Skeletal muscle satellite cell (primary cell): Measurements from ENCODE around the gene WEE1.

Experiments
- H3K27me3 ChIP-seq: 2 replicates; pipeline ENCODE4 v1.7.0; 2013; ENCODE audit warnings: low read length; ENCODE audit not compliant: control insufficient read depth, insufficient read depth
- H3K36me3 ChIP-seq: 2 replicates; pipeline ENCODE4 v1.7.0; 2013; ENCODE audit warnings: mild to moderate bottlenecking, control low read depth, low read length; ENCODE audit not compliant: insufficient read depth
- H3K4me1 ChIP-seq: 2 replicates; pipeline ENCODE4 v1.7.0; 2013; ENCODE audit warnings: low read length; ENCODE audit not compliant: control insufficient read depth, insufficient read depth
- H3K4me2 ChIP-seq: 2 replicates; pipeline ENCODE4 v1.7.0; 2013; ENCODE audit warnings: mild to moderate bottlenecking, low read length
- H3K4me3 ChIP-seq: 2 replicates; pipeline ENCODE4 v1.7.0; 2013; ENCODE audit warnings: low read length
- H3K9ac ChIP-seq: 2 replicates; pipeline ENCODE4 v1.7.0; 2013; ENCODE audit warnings: mild to moderate bottlenecking, low read depth, low read length, moderate library complexity
- H3K9me3 ChIP-seq: replicated peaks from 2 replicates; pipeline ENCODE4 v1.7.0; 2013; ENCODE audit warnings: mild to moderate bottlenecking, control low read depth, low read length

WEE1 gene

GRCh38 chr11:9568161-9568853 lies 5.2 kb upstream of the WEE1 start:
- Histone ChIP-seq H3K36me3 (no peaks in the 10 kb centered on the region), H3K4me3 (no peak overlapping the region), H3K27me3 (no peaks in the 10 kb centered on the region), H3K4me2 (peak overlapping the region; percentile 78), H3K4me1 (peaks cover 70% of the 10 kb centered on the region), H3K9me3 (no peaks in the 10 kb centered on the region), H3K9ac (peak overlapping the region; percentile 94)

GRCh38 chr11:9568854-9569587 lies 4.4 kb upstream of the WEE1 start:
- Histone ChIP-seq H3K4me1 (peaks cover 70% of the 10 kb centered on the region), H3K27me3 (no peaks in the 10 kb centered on the region), H3K36me3 (no peaks in the 10 kb centered on the region), H3K4me2 (peak overlapping the region; percentile 78), H3K9ac (peak overlapping the region; percentile 94), H3K9me3 (no peaks in the 10 kb centered on the region), H3K4me3 (peak overlapping the region; percentile 50)

DNA sequence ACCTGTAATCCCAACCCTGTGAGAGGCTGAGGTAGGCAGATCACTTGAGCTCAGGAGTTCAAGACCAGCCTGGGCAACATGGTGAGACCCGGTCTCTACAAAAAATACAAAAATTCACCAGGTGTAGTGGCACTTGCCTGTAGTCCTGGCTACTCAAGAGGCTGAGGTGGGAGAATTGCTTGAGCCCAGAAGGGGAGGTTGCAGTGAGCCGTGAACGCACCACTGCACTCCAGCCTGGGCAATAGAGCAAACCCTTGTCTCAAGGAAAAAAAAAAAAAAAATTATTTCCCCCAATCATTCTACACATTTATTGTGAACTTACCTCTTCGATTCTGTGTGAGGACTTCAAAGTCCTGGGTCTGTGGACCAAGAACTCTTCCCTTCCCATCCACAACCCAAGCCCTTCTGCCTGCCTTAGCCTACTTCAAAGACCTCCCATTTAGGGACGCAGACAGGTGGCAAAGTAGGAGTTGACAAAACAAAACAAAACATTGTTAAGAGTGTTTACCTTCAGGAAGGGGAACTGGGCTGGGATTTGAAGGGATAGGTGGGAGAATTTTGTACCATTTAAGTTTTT lies 3.8 kb upstream of the WEE1 start:
- Histone ChIP-seq H3K36me3 (no peaks in the 10 kb centered on the region), H3K9me3 (no peaks in the 10 kb centered on the region), H3K4me2 (peak overlapping the region; percentile 78), H3K4me1 (peaks cover 70% of the 10 kb centered on the region), H3K27me3 (no peaks in the 10 kb centered on the region), H3K4me3 (peak overlapping the region; percentile 50), H3K9ac (peak overlapping the region; percentile 94)

DNA sequence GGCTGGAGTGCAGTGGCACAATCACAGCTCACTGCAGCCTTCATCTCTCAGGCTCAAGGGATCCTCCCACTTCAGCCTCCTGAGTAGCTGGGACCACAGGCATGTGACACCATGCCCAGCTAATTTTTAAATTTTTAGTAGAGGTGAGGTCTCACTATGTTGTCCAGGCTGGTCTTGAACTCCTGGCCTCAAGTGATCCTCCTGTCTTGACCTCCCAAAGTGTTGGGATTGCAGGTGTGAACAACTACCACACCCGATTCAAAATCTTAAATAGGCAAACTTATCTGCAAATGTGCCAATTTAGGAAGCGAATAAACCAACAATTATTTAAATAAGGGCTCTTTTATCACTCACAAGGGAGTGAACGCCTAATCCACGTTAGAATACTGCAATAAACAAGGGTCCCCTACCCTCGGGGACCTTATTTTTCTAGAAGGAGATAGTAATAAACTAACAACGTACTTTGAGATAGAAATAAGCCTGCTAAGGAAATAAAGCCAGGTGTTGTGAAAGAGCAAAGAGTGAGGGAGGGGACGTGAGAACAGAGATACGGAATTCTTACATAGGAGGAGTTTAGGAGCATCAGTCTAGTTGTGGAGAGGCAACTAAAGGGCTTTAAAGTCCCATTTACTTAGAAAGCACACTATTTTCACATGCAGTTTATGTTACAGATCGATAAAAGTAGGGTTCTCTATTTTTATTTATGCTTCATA lies 3.0 kb upstream of the WEE1 start:
- H3K9me3 ChIP-seq = no peaks in the 10 kb centered on the region
- no peak overlapping the region for H3K9ac ChIP-seq
- no peaks in the 10 kb centered on the region for H3K27me3 ChIP-seq
- no peak overlapping the region for H3K4me3 ChIP-seq
- H3K36me3 ChIP-seq = no peaks in the 10 kb centered on the region
- H3K4me1 ChIP-seq = peaks cover 62% of the 10 kb centered on the region
- no peak overlapping the region for H3K4me2 ChIP-seq

- peaks cover 59% of the 10 kb centered on the region for H3K4me1 ChIP-seq
Observed at GRCh38 chr11:9571071-9571762, 2.3 kb upstream of the WEE1 start.

GRCh38 chr11:9571763-9572115 lies 1.7 kb upstream of the WEE1 start:
- Histone ChIP-seq H3K4me2 (peak overlapping the region; percentile 91), H3K9ac (peak overlapping the region; percentile 93), H3K27me3 (no peaks in the 10 kb centered on the region), H3K4me3 (peak overlapping the region; percentile 80), H3K9me3 (no peaks in the 10 kb centered on the region), H3K4me1 (peaks cover 53% of the 10 kb centered on the region), H3K36me3 (no peaks in the 10 kb centered on the region)

More at GRCh38 chr11:9571071-9571762, 2.3 kb upstream of the WEE1 start:
- Histone ChIP-seq H3K9ac (peak overlapping the region; percentile 93), H3K27me3 (no peaks in the 10 kb centered on the region), H3K9me3 (no peaks in the 10 kb centered on the region), H3K36me3 (no peaks in the 10 kb centered on the region), H3K4me3 (peak overlapping the region; percentile 80), H3K4me2 (peak overlapping the region; percentile 91)

GRCh38 chr11:9573775-9574621 lies 528 bp downstream of the WEE1 start:
- Histone ChIP-seq H3K4me1 (peaks cover 46% of the 10 kb centered on the region), H3K27me3 (no peaks in the 10 kb centered on the region), H3K4me3 (peak overlapping the region; percentile 80), H3K9me3 (no peaks in the 10 kb centered on the region), H3K36me3 (peaks cover 14% of the 10 kb centered on the region), H3K9ac (peak overlapping the region; percentile 96), H3K4me2 (peak overlapping the region; percentile 84)

- H3K4me1 ChIP-seq = peaks cover 45% of the 10 kb centered on the region
- H3K4me2 ChIP-seq = peak overlapping the region; percentile 84
- H3K9ac ChIP-seq = peak overlapping the region; percentile 96
- H3K36me3 ChIP-seq = peaks cover 21% of the 10 kb centered on the region
- H3K9me3 ChIP-seq = no peaks in the 10 kb centered on the region
- no peaks in the 10 kb centered on the region for H3K27me3 ChIP-seq
- peak overlapping the region; percentile 80 for H3K4me3 ChIP-seq
Observed at GRCh38 chr11:9574622-9575259, 1.3 kb downstream of the WEE1 start.

- Histone ChIP-seq H3K9ac (peak overlapping the region; percentile 96), H3K36me3 (peaks cover 28% of the 10 kb centered on the region), H3K4me3 (peak overlapping the region; percentile 80), H3K4me1 (peaks cover 37% of the 10 kb centered on the region), H3K4me2 (peak overlapping the region; percentile 84), H3K27me3 (no peaks in the 10 kb centered on the region), H3K9me3 (no peaks in the 10 kb centered on the region)
Observed at GRCh38 chr11:9575260-9576240, 2.1 kb downstream of the WEE1 start.
